ENCODE results near the gene RNF183.

Gene RNF183

DNA sequence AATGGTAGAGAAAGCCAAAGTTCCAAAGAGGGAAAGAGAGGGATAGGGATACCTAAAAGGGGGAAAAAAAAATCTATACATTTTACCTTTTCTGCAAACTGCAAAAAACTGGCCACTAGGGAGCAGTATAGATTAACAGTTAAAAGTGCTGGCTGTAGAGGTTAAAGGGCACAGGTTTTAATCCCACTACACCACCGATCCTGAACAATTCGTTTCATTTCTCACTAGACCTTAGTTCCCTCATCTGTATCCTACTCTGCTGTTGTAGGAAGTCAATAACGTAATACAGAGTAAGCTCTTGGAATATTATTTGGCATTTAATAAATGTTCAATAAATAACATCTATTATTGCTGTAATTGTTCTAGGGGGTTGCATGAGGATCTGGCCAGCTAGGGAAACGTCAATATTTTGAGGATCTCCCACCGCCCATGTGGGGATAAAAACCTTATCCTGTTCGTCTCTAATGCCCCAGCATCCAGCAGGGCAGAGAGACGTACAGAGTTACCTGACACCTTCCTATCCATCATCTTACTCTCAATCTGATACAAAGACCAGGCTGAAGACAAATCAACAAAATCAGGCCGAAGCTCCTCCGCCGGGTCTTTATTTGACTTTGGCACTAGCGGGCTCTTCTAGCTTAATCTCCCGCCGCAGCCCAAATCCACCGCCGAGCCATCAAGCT, 28.6 kb downstream of the RNF183 start:
- Histone ChIP-seq H3K79me2 (ENCODE audit: insufficient read depth, low read length) (peaks cover 44% of the 10 kb centered on the region), H3K27ac (ENCODE audit: low read depth, low read length) (peak overlapping the region; percentile 65), H3K9me2 (replicated peaks; ENCODE audit: insufficient read depth, low read length) (no peaks in the 10 kb centered on the region), H3K4me2 (ENCODE audit: low read depth, low read length, poor library complexity, severe bottlenecking) (peak overlapping the region; percentile 81), H3K36me3 (ENCODE audit: low read length) (peaks cover 32% of the 10 kb centered on the region; the same call in 1 of the 2 replicates), H3K9me3 (ENCODE audit: insufficient read depth, low read length) (no peaks in the 10 kb centered on the region), H4K20me1 (ENCODE audit: low read depth, low read length) (no peaks in the 10 kb centered on the region; the same call in 1 of the 2 replicates), H3K27me3 (ENCODE audit: low read length) (no peaks in the 10 kb centered on the region), H3K9ac (ENCODE audit: low read length) (peak overlapping the region; percentile 93), H3F3A (ENCODE audit: insufficient read depth) (peaks cover 6% of the 10 kb centered on the region; the same call in 1 of the 2 replicates), H3K4me3 (ENCODE audit: insufficient read depth, low read length, poor library complexity, severe bottlenecking) (peak overlapping the region; percentile 88), H2AFZ (ENCODE audit: low read depth, low read length, severe bottlenecking) (peak overlapping the region; percentile 76)
- TF ChIP-seq, protein P1, sequence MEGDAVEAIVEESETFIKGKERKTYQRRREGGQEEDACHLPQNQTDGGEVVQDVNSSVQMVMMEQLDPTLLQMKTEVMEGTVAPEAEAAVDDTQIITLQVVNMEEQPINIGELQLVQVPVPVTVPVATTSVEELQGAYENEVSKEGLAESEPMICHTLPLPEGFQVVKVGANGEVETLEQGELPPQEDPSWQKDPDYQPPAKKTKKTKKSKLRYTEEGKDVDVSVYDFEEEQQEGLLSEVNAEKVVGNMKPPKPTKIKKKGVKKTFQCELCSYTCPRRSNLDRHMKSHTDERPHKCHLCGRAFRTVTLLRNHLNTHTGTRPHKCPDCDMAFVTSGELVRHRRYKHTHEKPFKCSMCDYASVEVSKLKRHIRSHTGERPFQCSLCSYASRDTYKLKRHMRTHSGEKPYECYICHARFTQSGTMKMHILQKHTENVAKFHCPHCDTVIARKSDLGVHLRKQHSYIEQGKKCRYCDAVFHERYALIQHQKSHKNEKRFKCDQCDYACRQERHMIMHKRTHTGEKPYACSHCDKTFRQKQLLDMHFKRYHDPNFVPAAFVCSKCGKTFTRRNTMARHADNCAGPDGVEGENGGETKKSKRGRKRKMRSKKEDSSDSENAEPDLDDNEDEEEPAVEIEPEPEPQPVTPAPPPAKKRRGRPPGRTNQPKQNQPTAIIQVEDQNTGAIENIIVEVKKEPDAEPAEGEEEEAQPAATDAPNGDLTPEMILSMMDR (IDR thresholded peaks at IDR 0.05; ENCODE audit: insufficient read depth, low read length, poor library complexity, severe bottlenecking): peak; percentile 44
- no peak for TF ChIP-seq EZH2phosphoT487 (conservative IDR thresholded peaks at IDR 0.05; ENCODE audit: low read length)

DNA sequence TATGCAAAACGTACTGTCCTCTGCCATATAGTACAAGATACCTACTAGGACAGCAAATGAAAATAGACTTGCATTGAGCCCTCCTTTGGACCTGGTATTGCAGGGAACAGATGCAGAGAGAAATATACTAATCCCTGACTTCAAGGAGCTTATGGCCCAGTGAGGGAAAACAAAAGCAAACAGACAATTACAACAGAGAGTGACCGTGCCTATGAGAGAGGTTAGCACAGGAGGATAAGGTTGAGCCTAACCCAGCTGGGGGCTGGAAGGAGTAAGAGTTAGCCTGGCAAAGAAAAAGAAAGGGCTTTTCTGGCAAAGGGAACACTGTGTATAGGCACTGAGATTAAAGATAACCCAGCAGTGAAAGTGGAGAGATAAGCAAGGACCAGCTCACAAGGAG, 33.3 kb downstream of the RNF183 start:
- Histone ChIP-seq H3K79me2 (ENCODE audit: insufficient read depth, low read length) (peaks cover 20% of the 10 kb centered on the region; the same call in 1 of the 2 replicates), H3K9ac (ENCODE audit: low read length) (no peak overlapping the region), H4K20me1 (ENCODE audit: low read depth, low read length) (no peaks in the 10 kb centered on the region), H3K27ac (ENCODE audit: low read depth, low read length) (no peak overlapping the region), H2AFZ (ENCODE audit: low read depth, low read length, severe bottlenecking) (no peak overlapping the region), H3K36me3 (ENCODE audit: low read length) (peaks cover 23% of the 10 kb centered on the region; the same call in 1 of the 2 replicates), H3K9me2 (replicated peaks; ENCODE audit: insufficient read depth, low read length) (no peaks in the 10 kb centered on the region), H3K27me3 (ENCODE audit: low read length) (no peaks in the 10 kb centered on the region), H3K4me3 (ENCODE audit: insufficient read depth, low read length, poor library complexity, severe bottlenecking) (no peak overlapping the region), H3F3A (ENCODE audit: insufficient read depth) (peaks cover 4% of the 10 kb centered on the region; the same call in 1 of the 2 replicates), H3K4me2 (ENCODE audit: low read depth, low read length, poor library complexity, severe bottlenecking) (no peak overlapping the region), H3K9me3 (ENCODE audit: insufficient read depth, low read length) (no peaks in the 10 kb centered on the region)
- TF ChIP-seq EZH2phosphoT487 (conservative IDR thresholded peaks at IDR 0.05; ENCODE audit: low read length): no peak
- TF ChIP-seq, protein P1 (IDR thresholded peaks at IDR 0.05; ENCODE audit: insufficient read depth, low read length, poor library complexity, severe bottlenecking): no peak

DNA sequence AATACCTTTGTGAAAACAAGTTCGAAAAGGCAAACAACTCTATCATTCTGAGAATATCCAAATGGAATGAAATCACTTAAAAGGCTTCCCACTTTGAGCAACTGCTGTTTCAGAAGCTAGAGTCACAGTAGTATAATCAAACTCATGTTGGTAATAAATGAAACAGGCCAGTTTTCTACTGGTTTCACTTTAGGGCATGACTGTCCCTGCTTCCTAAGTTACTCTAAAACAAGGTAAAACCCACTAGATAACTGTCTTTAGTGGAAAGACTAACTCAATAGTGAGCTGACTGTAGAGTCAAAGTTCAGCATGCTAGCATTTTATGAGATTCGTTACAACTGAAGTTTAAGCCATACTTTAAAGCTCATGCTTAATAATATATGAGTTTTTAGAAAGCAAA, 33.8 kb downstream of the RNF183 start:
- H3K79me2 ChIP-seq (ENCODE audit: insufficient read depth, low read length): peaks cover 16% of the 10 kb centered on the region; the same call in 1 of the 2 replicates
- H3K9ac ChIP-seq (ENCODE audit: low read length): no peak overlapping the region
- H2AFZ ChIP-seq (ENCODE audit: low read depth, low read length, severe bottlenecking): no peak overlapping the region
- H3K36me3 ChIP-seq (ENCODE audit: low read length): peaks cover 23% of the 10 kb centered on the region; the same call in 1 of the 2 replicates
- H3K4me3 ChIP-seq (ENCODE audit: insufficient read depth, low read length, poor library complexity, severe bottlenecking): no peak overlapping the region
- H3K27ac ChIP-seq (ENCODE audit: low read depth, low read length): no peak overlapping the region
- H3K9me3 ChIP-seq (ENCODE audit: insufficient read depth, low read length): no peaks in the 10 kb centered on the region
- no peaks in the 10 kb centered on the region for H4K20me1 ChIP-seq (ENCODE audit: low read depth, low read length)
- H3K27me3 ChIP-seq (ENCODE audit: low read length): no peaks in the 10 kb centered on the region
- no peaks in the 10 kb centered on the region for H3F3A ChIP-seq (ENCODE audit: insufficient read depth)
- TF ChIP-seq EZH2phosphoT487 (conservative IDR thresholded peaks at IDR 0.05; ENCODE audit: low read length): no peak
- TF ChIP-seq, protein P1 (IDR thresholded peaks at IDR 0.05; ENCODE audit: insufficient read depth, low read length, poor library complexity, severe bottlenecking): no peak
- H3K4me2 ChIP-seq (ENCODE audit: low read depth, low read length, poor library complexity, severe bottlenecking): no peak overlapping the region
- H3K9me2 ChIP-seq (replicated peaks; ENCODE audit: insufficient read depth, low read length): no peaks in the 10 kb centered on the region
